Endothelial cell (in vitro differentiated cells): ENCODE results near the gene MSLN. TPM values are rescaled to one million over a fixed set of nuclear protein-coding genes. Genes with fewer than 3 reads are reported as not detected.

ENCODE experiments used
- DNase-seq: peaks from one replicate; pipeline ENCODE4 v3.0.0; 2021; ENCODE audit warnings: low spot score
- H3K27ac Mint-ChIP-seq: one replicate; pipeline ENCODE4 v1.8.0; 2021; ENCODE audit warnings: mixed read lengths, inconsistent platforms; ENCODE audit not compliant: unreplicated experiment
- H3K27me3 Mint-ChIP-seq: one replicate; pipeline ENCODE4 v1.8.0; 2021; ENCODE audit warnings: mild to moderate bottlenecking, moderate library complexity, mixed read lengths, inconsistent platforms; ENCODE audit not compliant: unreplicated experiment
- H3K36me3 Mint-ChIP-seq: one replicate; pipeline ENCODE4 v1.8.0; 2021; ENCODE audit warnings: mild to moderate bottlenecking, low read depth, mixed read lengths, inconsistent platforms; ENCODE audit not compliant: unreplicated experiment
- H3K4me1 Mint-ChIP-seq: one replicate; pipeline ENCODE4 v1.8.0; 2021; ENCODE audit warnings: mild to moderate bottlenecking, mixed read lengths, inconsistent platforms; ENCODE audit not compliant: unreplicated experiment
- H3K4me3 Mint-ChIP-seq: one replicate; pipeline ENCODE4 v1.8.0; 2021; ENCODE audit warnings: mild to moderate bottlenecking, mixed read lengths, inconsistent platforms; ENCODE audit not compliant: unreplicated experiment
- H3K9me3 Mint-ChIP-seq: one replicate; pipeline ENCODE4 v1.8.0; 2021; ENCODE audit warnings: mixed read lengths, inconsistent platforms; ENCODE audit not compliant: unreplicated experiment
- total RNA-seq: library from RNA; stranded (reverse); fragmentation: NEBNext Ultra II Directional; extraction: Animal tissue kit (Norgen Biotek cat#: 25700); gene quantifications from one replicate; pipeline ENCODE4 v1.2.1, GENCODE V29; 2021; ENCODE audit not compliant: unreplicated experiment
- TF ChIP-seq, protein P1 (sequence below): fragments of 200-600 bp; sonication (generic); IDR thresholded peaks from one replicate; pipeline ENCODE4 v1.5.0; 2021; ENCODE audit warnings: antibody characterized with exemption; ENCODE audit not compliant: unreplicated experiment

The MSLN gene
- total RNA-seq, 1 donor from 2014 or later = 0.44 TPM

DNA sequence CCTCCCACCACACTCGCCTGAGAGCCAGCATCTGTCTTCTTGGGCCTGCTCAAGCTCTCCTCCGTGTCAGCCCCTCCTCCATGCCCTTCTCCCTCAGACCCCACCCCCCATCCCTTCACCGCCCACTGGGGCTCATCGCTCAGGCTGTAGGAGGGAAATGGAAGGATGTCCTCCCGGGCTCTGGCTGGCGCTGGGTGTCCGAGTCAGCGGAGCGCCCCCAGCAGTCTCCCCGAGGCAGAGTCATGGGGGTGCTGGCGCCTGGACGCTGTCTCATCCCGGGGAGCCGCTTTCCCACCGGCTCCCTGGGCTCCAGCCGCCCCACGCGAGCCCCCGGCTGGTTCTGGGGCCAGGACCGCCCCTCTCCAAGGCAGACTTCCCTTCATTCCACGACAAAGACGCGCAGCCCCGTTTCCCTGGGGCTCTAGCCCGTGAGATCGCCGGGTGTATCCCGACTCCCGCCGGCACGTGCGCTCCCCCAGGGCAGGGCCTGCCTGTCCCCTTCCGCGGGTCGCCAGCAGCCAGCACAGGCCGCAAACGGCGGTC is 40.0 kb upstream of the MSLN start:
- DNase-seq = no peak
- TF ChIP-seq, protein P1, sequence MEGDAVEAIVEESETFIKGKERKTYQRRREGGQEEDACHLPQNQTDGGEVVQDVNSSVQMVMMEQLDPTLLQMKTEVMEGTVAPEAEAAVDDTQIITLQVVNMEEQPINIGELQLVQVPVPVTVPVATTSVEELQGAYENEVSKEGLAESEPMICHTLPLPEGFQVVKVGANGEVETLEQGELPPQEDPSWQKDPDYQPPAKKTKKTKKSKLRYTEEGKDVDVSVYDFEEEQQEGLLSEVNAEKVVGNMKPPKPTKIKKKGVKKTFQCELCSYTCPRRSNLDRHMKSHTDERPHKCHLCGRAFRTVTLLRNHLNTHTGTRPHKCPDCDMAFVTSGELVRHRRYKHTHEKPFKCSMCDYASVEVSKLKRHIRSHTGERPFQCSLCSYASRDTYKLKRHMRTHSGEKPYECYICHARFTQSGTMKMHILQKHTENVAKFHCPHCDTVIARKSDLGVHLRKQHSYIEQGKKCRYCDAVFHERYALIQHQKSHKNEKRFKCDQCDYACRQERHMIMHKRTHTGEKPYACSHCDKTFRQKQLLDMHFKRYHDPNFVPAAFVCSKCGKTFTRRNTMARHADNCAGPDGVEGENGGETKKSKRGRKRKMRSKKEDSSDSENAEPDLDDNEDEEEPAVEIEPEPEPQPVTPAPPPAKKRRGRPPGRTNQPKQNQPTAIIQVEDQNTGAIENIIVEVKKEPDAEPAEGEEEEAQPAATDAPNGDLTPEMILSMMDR = no peak
- peaks cover 18% of the 10 kb centered on the region for H3K27me3 Mint-ChIP-seq
- H3K4me1 Mint-ChIP-seq = no peaks in the 10 kb centered on the region
- peak overlapping the region; percentile 67 for H3K4me3 Mint-ChIP-seq
- H3K36me3 Mint-ChIP-seq = no peaks in the 10 kb centered on the region
- no peak overlapping the region for H3K27ac Mint-ChIP-seq
- no peaks in the 10 kb centered on the region for H3K9me3 Mint-ChIP-seq

GRCh38 chr16:720990-721764 is 39.4 kb upstream of the MSLN start, which contains the start of gene ANTKMT:
ANTKMT (plus strand) TSS chr16:721146; CDS start chr16:721275, 129 bp downstream.
- Mint-ChIP-seq H3K27ac (no peak within 1 kb of the TSS), H3K36me3 (no peaks in the 10 kb centered on the region), H3K9me3 (no peaks in the 10 kb centered on the region), H3K4me1 (no peaks in the 10 kb centered on the region), H3K27me3 (peaks cover 18% of the 10 kb centered on the region), H3K4me3 (peak within 1 kb of the TSS; percentile 67)
- peak; percentile 67 for DNase-seq
- TF ChIP-seq, protein P1 = no peak

GRCh38 chr16:721765-722540 is 38.6 kb upstream of the MSLN start:
- Mint-ChIP-seq H3K36me3 (no peaks in the 10 kb centered on the region), H3K4me1 (no peaks in the 10 kb centered on the region), H3K4me3 (no peak overlapping the region), H3K27ac (no peak overlapping the region), H3K27me3 (peaks cover 21% of the 10 kb centered on the region), H3K9me3 (no peaks in the 10 kb centered on the region)
- TF ChIP-seq, protein P1 = no peak
- DNase-seq = no peak

GRCh38 chr16:722835-723633 is 37.5 kb upstream of the MSLN start:
- Mint-ChIP-seq H3K9me3 (no peaks in the 10 kb centered on the region), H3K27me3 (peaks cover 21% of the 10 kb centered on the region), H3K27ac (no peak overlapping the region), H3K4me1 (no peaks in the 10 kb centered on the region), H3K36me3 (no peaks in the 10 kb centered on the region), H3K4me3 (no peak overlapping the region)
- no peak for DNase-seq
- TF ChIP-seq, protein P1 = no peak
